ENCODE data around the gene WDFY2.

WDFY2 gene

GRCh38 chr13:51758691-51759090 lies 174.4 kb downstream of the WDFY2 start:
- DNase-seq (ENCODE audit: low read depth), result no peak
- no peak overlapping the region for H3K4me3 ChIP-seq (replicated peaks; ENCODE audit: low read depth, low read length)
- no peak for TF ChIP-seq CTCF (IDR thresholded peaks at IDR 0.05; ENCODE audit: low read length, missing control alignments)

GRCh38 chr13:51759240-51759639 lies 175.0 kb downstream of the WDFY2 start:
- DNase-seq (ENCODE audit: low read depth), result peak; percentile 16
- no peak for TF ChIP-seq CTCF (IDR thresholded peaks at IDR 0.05; ENCODE audit: low read length, missing control alignments)
- H3K4me3 ChIP-seq (replicated peaks; ENCODE audit: low read depth, low read length), result no peak overlapping the region

- TF ChIP-seq CTCF (IDR thresholded peaks at IDR 0.05; ENCODE audit: low read length, missing control alignments), result no peak
- DNase-seq (ENCODE audit: low read depth), result no peak
- no peak overlapping the region for H3K4me3 ChIP-seq (replicated peaks; ENCODE audit: low read depth, low read length)
Measured at GRCh38 chr13:51760592-51760991, 176.3 kb downstream of the WDFY2 start.

GRCh38 chr13:51761643-51762350 lies 177.5 kb downstream of the WDFY2 start:
- no peak for TF ChIP-seq CTCF (IDR thresholded peaks at IDR 0.05; ENCODE audit: low read length, missing control alignments)
- no peak for DNase-seq (ENCODE audit: low read depth)
- H3K4me3 ChIP-seq (replicated peaks; ENCODE audit: low read depth, low read length), result no peak overlapping the region

- no peak for TF ChIP-seq CTCF (IDR thresholded peaks at IDR 0.05; ENCODE audit: low read length, missing control alignments)
- H3K4me3 ChIP-seq (replicated peaks; ENCODE audit: low read depth, low read length), result no peak overlapping the region
- DNase-seq (ENCODE audit: low read depth), result no peak
Measured at GRCh38 chr13:51763486-51763885, 179.2 kb downstream of the WDFY2 start.

GRCh38 chr13:51764184-51765141 lies 180.2 kb downstream of the WDFY2 start:
- no peak for TF ChIP-seq CTCF (IDR thresholded peaks at IDR 0.05; ENCODE audit: low read length, missing control alignments)
- DNase-seq (ENCODE audit: low read depth), result peak; percentile 71
- no peak overlapping the region for H3K4me3 ChIP-seq (replicated peaks; ENCODE audit: low read depth, low read length)

Measured in fibroblast of pulmonary artery (primary cell).